GM13976 (cell line): ENCODE measurements around the gene FKBP8.

Experiments used
- DNase-seq: peaks from one replicate; pipeline ENCODE4 v3.0.0; 2012; ENCODE audit warnings: low spot score
- in situ Hi-C: fragments of 300-500 bp; cut with MboI; formaldehyde crosslinking; loops from one replicate; pipeline ENCODE4 v1.12.0; 2022; ENCODE audit warnings: low sequenced_read_pairs, mixed read lengths, inconsistent platforms; ENCODE audit not compliant: unreplicated experiment
- TF ChIP-seq, protein P1 (sequence below): IDR thresholded peaks from 2 replicates; pipeline ENCODE4 v1.5.1; 2012; ENCODE audit warnings: borderline replicate concordance, mild to moderate bottlenecking; ENCODE audit not compliant: insufficient read depth; ENCODE audit errors: extremely low read depth, missing control alignments, control extremely low read depth

Gene FKBP8

DNA sequence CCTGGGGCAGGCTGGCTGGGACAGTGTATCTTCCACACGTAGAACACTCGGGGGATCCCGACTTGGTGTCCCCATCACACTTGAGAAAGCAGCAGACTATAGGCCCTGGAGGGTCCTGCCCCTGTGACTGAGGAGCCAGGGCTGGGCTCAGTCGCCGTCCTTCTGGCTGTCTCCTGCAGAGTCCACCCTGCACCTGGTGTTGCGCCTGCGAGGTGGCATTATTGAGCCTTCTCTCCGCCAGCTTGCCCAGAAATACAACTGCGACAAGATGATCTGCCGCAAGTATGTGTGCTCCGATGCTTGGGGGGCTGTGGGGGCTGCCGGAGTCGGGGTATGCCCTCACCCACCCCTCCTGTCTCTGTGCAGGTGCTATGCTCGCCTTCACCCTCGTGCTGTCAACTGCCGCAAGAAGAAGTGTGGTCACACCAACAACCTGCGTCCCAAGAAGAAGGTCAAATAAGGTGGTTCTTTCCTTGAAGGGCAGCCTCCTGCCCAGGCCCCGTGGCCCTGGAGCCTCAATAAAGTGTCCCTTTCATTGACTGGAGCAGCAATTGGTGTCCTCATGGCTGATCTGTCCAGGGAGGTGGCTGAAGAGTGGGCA lies 31.4 kb upstream of the FKBP8 start:
- no peak for DNase-seq
- TF ChIP-seq, protein P1, sequence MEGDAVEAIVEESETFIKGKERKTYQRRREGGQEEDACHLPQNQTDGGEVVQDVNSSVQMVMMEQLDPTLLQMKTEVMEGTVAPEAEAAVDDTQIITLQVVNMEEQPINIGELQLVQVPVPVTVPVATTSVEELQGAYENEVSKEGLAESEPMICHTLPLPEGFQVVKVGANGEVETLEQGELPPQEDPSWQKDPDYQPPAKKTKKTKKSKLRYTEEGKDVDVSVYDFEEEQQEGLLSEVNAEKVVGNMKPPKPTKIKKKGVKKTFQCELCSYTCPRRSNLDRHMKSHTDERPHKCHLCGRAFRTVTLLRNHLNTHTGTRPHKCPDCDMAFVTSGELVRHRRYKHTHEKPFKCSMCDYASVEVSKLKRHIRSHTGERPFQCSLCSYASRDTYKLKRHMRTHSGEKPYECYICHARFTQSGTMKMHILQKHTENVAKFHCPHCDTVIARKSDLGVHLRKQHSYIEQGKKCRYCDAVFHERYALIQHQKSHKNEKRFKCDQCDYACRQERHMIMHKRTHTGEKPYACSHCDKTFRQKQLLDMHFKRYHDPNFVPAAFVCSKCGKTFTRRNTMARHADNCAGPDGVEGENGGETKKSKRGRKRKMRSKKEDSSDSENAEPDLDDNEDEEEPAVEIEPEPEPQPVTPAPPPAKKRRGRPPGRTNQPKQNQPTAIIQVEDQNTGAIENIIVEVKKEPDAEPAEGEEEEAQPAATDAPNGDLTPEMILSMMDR, result no peak
- in situ Hi-C loops, result no loop called here

DNA sequence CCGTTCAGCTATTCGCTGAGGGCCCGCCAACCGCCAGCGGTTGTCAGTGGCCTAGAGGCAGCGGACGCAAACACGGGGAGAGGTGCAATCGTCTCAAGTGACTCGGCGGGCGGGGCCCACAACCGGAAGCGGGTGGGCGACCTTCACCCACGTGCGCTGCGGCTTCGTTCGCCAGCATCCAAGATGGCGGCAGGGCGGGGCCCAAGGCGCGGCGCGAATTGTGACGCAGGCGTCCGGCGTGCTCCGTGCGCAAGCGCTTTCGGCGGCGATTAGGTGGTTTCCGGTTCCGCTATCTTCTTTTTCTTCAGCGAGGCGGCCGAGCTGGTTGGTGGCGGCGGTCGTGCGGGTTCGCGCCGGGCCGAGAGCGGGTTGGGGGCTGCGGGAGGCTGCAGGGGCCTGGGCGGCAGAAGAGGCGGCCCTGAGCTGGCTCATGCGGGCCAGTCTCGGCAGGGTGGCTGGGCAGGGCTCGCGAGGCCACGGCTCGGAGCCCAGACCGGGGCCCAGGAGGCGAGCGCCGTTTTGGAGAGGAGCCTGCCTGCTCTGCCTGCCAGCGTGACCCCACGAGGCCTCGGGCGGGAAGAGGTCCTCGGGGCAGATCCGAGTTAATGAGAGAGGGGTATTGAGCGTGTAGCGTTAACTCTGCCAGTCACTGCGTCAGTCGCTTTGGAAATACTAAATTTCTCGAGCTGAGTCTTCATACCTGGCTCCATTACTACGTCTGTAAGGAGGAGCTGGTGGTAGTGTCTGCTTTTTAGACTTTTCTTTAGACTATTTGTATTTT lies 28.4 kb upstream of the FKBP8 start, which contains the start of gene UBA52:
Gene UBA52 (plus strand): TSS at position 294 of the 781 bp plus-strand sequence. CDS start 1,444 bp downstream, outside the sequence.
- TF ChIP-seq, protein P1, result no peak
- peak; percentile 96 for DNase-seq
- in situ Hi-C loops, result no loop called here

DNA sequence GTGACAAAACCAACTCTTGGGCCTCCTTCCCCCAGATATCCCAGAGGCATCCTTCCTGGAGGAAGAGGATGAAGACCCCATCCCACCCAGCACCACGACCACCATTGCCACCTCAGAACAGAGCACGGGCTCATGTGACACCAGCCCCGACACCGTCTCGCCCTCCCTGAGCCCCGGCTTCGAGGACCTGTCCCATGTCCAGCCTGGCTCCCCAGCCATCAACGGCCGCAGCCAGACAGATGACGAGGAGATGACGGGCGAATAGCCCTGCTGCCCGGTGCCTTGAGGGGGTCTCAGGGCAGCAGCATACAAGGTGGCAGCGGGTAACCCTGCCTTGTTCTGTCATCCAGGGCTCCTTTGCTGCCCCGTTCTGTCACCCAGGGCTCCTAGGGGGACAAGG lies 25.0 kb upstream of the FKBP8 start:
- TF ChIP-seq, protein P1, result no peak
- in situ Hi-C loops, result no loop called here
- no peak for DNase-seq

DNA sequence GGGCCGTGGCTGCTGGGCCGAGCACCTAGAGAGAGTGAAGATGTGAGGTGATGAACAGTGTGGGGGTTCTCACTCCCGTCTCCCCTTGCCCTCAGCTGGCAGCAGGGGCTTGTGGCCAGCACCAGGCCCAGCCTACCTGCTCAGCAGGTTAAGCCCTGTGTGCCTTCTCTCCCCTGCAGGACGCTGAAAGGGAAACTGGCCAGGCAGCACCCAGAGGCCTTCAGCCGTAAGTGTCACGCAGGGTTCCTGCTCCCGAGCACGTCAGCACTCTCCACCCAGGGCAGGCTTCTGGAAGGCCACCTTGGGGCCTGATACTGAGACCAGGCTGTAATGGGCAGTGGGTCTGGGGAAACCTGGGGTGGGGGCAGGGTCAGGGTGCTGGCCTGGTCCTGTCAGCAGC lies 23.6 kb upstream of the FKBP8 start:
- TF ChIP-seq, protein P1, result no peak
- in situ Hi-C loops, result no loop called here

DNA sequence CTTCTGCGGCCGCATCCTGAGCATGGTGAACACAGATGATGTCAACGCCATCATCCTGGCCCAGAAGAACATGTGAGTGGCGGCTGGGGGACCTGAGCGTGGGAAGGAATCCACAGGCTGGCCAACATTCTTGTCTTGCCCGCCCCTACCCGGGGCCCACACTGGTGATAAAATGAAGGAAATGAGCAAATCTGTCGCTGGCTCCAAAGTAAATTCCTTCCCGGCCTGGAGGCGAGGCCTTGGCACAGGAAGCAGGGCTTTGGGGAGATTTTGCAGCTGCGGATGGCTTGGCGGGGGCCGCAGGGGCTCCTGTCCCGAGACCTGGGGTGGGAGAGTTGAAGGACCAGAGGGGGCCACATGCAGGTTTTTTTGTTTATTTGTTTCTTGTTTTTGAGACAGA lies 18.7 kb upstream of the FKBP8 start:
- no peak for DNase-seq
- in situ Hi-C loops, result no loop called here
- TF ChIP-seq, protein P1, result no peak

More for the DNA sequence above, 23.6 kb upstream of the FKBP8 start:
- DNase-seq, result no peak

DNA sequence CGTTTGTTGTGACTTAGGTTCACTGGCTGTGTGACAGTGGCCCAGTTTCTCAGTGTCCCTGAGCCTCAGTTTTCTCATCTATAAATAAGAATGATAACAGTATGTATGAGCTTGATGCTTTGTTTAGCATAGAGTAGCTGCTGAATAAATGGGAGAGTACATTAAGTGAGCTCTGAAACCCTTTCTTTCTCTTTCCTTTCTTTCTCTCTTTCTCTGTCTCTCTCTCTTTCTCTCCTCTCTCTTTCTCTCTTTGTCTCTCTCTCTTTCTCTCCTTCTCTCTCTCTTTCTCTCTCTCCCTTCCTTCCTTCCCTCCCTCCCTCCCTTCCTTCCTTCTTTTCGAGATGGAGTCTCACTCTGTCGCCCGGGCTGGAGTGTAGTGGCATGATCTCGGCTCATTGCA lies 16.3 kb upstream of the FKBP8 start:
- DNase-seq, result no peak
- in situ Hi-C loops, result no loop called here
- TF ChIP-seq, protein P1, result no peak
